ENCODE data around the gene B3GAT2. TPM values are rescaled to one million over a fixed set of nuclear protein-coding genes. Genes with fewer than 3 reads are reported as not detected.
"Not testable (repeated sequence)": the region's sequence is repeated elsewhere in the genome, so short reads cannot be mapped to it uniquely, and the experiment has no call there.

Gene B3GAT2
- total RNA-seq, 1 donor from 2014 or later = not detected

DNA sequence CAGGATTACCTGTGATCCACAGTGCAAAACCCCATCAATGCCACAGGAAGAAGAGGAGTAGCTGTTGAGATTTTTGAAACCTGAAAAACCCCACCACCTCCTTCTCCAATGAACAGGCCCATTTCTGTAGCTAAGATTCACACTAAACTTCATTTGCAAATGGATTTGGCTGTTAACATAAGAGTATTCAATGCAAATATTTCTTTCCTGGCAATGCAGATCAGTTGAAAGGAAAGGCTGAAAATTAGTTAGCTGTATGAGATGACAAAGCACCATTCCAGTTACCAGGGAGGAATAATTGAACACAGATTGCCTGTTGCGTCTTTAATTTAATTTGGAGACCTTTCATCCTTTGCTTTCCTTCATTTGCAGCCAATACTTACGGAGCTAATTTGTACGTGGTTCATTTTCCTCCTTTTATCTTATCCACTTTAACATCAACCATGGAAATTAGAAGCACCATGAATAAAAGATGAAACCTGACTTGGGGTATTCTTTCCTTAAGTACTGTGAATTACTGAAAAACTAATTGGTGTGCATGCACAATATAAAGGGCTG lies 4.2 kb downstream of the B3GAT2 start:
- Mint-ChIP-seq H3K4me3 (no peak overlapping the region), H3K27ac (no peak overlapping the region), H3K9me3 (no peaks in the 10 kb centered on the region), H3K4me1 (peaks cover 8% of the 10 kb centered on the region), H3K27me3 (ENCODE audit: low read depth) (peaks cover 67% of the 10 kb centered on the region), H3K36me3 (no peaks in the 10 kb centered on the region)
- no peak for DNase-seq (ENCODE audit: low spot score in 2 of 2, unreplicated experiment in 2 of 2)
- TF ChIP-seq, protein P1, sequence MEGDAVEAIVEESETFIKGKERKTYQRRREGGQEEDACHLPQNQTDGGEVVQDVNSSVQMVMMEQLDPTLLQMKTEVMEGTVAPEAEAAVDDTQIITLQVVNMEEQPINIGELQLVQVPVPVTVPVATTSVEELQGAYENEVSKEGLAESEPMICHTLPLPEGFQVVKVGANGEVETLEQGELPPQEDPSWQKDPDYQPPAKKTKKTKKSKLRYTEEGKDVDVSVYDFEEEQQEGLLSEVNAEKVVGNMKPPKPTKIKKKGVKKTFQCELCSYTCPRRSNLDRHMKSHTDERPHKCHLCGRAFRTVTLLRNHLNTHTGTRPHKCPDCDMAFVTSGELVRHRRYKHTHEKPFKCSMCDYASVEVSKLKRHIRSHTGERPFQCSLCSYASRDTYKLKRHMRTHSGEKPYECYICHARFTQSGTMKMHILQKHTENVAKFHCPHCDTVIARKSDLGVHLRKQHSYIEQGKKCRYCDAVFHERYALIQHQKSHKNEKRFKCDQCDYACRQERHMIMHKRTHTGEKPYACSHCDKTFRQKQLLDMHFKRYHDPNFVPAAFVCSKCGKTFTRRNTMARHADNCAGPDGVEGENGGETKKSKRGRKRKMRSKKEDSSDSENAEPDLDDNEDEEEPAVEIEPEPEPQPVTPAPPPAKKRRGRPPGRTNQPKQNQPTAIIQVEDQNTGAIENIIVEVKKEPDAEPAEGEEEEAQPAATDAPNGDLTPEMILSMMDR (IDR thresholded peaks at IDR 0.05; ENCODE audit: unreplicated experiment) = no peak

DNA sequence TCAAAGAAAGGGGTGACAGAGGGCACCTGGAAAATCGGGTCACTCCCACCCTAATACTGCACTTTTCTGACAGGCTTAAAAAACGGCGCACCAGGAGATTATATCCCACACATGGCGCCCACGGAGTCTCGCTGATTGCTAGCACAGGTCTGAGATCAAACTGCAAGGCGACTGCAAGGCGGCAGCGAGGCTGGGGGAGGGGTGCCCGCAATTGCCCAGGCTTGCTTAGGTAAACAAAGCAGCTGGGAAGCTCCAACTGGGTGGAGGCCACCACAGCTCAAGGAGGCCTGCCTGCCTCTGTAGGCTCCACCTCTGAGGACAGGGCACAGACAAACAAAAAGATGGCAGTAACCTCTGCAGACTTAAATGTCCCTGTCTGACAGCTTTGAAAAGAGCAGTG lies 12.5 kb downstream of the B3GAT2 start:
- DNase-seq (ENCODE audit: low spot score in 2 of 2, unreplicated experiment in 2 of 2); H3K4me3 Mint-ChIP-seq; H3K4me1 Mint-ChIP-seq; H3K9me3 Mint-ChIP-seq; H3K36me3 Mint-ChIP-seq; H3K27ac Mint-ChIP-seq; H3K27me3 Mint-ChIP-seq (ENCODE audit: low read depth): not testable (repeated sequence)

DNA sequence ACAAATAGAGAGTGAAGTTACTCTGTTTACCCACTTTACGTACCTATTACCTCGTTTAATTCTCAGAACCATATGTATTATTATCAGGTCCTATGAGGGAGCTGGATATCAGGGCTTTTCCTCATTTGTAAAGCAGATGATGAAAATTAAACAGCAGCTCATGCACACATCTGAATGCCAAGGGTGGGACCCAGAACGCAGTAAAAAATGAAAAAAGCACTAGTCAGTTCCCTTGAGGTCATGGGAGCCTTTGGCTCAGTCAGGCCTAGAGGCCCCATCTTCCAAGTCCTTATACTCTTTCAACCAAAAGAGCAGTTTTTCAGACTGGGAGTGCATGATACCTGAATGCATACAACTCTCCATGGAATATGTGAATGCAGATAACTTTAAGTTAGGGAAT lies 23.0 kb downstream of the B3GAT2 start:
- TF ChIP-seq, protein P1 (IDR thresholded peaks at IDR 0.05; ENCODE audit: unreplicated experiment) = no peak
- no peaks in the 10 kb centered on the region for H3K4me1 Mint-ChIP-seq
- H3K4me3 Mint-ChIP-seq = no peak overlapping the region
- DNase-seq (ENCODE audit: low spot score in 2 of 2, unreplicated experiment in 2 of 2) = no peak
- H3K36me3 Mint-ChIP-seq = no peaks in the 10 kb centered on the region
- H3K9me3 Mint-ChIP-seq = no peaks in the 10 kb centered on the region
- no peak overlapping the region for H3K27ac Mint-ChIP-seq
- no peaks in the 10 kb centered on the region for H3K27me3 Mint-ChIP-seq (ENCODE audit: low read depth)

DNA sequence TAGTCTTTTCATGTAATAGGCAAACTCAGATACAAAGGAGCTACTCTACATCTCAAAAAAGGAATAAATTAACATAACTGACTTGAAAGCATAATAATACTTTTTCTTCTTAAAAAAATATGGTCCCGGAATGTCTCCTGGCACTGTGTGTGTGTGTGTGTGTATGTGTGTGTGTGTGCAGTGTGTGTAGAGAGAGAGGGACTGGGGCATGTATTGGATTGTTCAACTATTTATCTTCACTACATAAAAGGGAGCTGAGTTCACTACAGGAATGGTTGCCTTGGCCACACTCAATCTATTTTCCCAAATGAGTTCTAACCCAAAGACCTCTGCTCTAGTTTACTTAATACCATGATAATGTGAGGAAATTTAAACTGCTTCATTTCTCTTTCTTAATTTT lies 51.1 kb downstream of the B3GAT2 start:
- Mint-ChIP-seq H3K9me3 (no peaks in the 10 kb centered on the region), H3K36me3 (no peaks in the 10 kb centered on the region), H3K4me1 (no peaks in the 10 kb centered on the region), H3K27me3 (ENCODE audit: low read depth) (peaks cover 9% of the 10 kb centered on the region), H3K4me3 (no peak overlapping the region), H3K27ac (no peak overlapping the region)
- TF ChIP-seq, protein P1 (IDR thresholded peaks at IDR 0.05; ENCODE audit: unreplicated experiment) = no peak
- no peak for DNase-seq (ENCODE audit: low spot score in 2 of 2, unreplicated experiment in 2 of 2)

DNA sequence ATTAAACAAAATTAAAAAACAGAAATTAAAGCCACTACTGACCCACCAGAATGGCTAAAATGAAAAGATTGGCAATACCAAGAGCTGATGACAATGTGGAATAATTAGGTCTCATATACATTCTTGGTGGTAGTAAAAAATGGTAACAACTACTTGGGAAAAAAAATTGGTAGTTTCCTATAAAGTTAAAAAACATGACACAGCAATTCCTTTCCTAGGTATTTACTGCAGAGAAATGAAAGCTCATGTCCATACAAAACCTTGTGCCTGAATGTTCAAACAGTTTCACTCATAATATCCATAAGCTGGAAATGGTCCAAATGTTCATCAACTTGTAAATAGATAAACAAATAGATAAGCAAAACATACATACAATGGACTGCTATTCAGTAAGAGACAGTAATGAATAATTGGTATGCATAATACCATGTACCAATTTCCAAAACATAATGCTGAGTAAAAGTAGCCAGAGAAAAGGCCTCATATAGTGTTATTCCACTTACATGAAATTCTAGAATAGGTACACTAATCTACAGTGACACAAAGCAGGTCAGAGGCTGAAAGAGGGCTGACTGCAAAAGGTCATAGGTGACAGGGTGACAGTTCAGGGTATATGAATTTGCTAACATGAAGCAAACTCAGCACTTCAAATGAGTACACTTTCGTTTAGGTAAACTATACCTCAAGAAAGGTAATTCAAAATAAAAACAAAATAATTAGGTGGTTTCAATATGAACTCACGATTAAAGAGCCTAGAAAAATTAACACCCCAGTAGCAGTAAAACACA lies 53.0 kb downstream of the B3GAT2 start:
- TF ChIP-seq, protein P1 (IDR thresholded peaks at IDR 0.05; ENCODE audit: unreplicated experiment) = no peak
- DNase-seq (ENCODE audit: low spot score in 2 of 2, unreplicated experiment in 2 of 2) = no peak
- H3K27me3 Mint-ChIP-seq (ENCODE audit: low read depth) = peaks cover under 1% of the 10 kb centered on the region
- H3K4me1 Mint-ChIP-seq = no peaks in the 10 kb centered on the region
- H3K27ac Mint-ChIP-seq = no peak overlapping the region
- no peaks in the 10 kb centered on the region for H3K36me3 Mint-ChIP-seq
- no peaks in the 10 kb centered on the region for H3K9me3 Mint-ChIP-seq
- no peak overlapping the region for H3K4me3 Mint-ChIP-seq

DNA sequence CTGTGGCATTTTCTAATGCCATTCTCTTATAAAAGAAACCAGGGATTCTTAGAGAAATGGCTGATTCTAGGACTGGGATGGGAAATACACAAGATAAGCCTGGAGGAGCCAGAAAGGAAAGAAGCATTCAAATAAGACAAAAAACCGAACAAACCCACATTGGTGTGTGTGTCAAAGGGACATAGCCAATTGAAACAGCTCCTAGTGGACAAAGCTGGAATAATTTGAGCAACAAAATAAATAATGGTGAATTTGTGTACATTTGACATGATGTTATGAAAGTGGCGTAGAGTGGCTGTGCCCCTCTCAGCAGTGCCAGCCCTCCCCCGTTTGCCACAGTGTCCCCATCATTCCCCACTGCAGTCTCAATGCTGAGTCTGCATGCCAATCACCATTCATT lies 55.5 kb downstream of the B3GAT2 start:
- no peaks in the 10 kb centered on the region for H3K36me3 Mint-ChIP-seq
- no peak overlapping the region for H3K27ac Mint-ChIP-seq
- TF ChIP-seq, protein P1 (IDR thresholded peaks at IDR 0.05; ENCODE audit: unreplicated experiment) = peak; percentile 42
- no peaks in the 10 kb centered on the region for H3K4me1 Mint-ChIP-seq
- H3K27me3 Mint-ChIP-seq (ENCODE audit: low read depth) = no peaks in the 10 kb centered on the region
- DNase-seq (ENCODE audit: low spot score in 2 of 2, unreplicated experiment in 2 of 2) = no peak
- no peaks in the 10 kb centered on the region for H3K9me3 Mint-ChIP-seq
- H3K4me3 Mint-ChIP-seq = no peak overlapping the region

All from mesothelial cell of epicardium (in vitro differentiated cells).